DOHH2 (cell line): ENCODE results near the gene ASAP2.
A peak's percentile ranks its signal among the peaks of the same experiment; 100 is the strongest.

Experiments
- H3F3A ChIP-seq: fragments of 200-600 bp; sonication (generic), shearing (Covaris generic); 2 replicates; pipeline ENCODE4 v1.6.0; 2016; ENCODE audit warnings: antibody characterized with exemption, mild to moderate bottlenecking; ENCODE audit not compliant: control insufficient read depth, insufficient read depth
- H3K27ac ChIP-seq: fragments of 200-600 bp; sonication (generic); 2 replicates; pipeline ENCODE4 v1.5.1; 2014; ENCODE audit warnings: low read depth, mild to moderate bottlenecking, low read length, moderate library complexity
- H3K27me3 ChIP-seq: fragments of 200-600 bp; sonication (generic); 2 replicates; pipeline ENCODE4 v1.6.1; 2014; ENCODE audit warnings: mild to moderate bottlenecking, low read length, mixed read lengths; ENCODE audit not compliant: control insufficient read depth
- H3K36me3 ChIP-seq: fragments of 200-600 bp; sonication (generic); 2 replicates; pipeline ENCODE4 v1.6.1; 2014; ENCODE audit warnings: mild to moderate bottlenecking, low read length, moderate library complexity, mixed read lengths; ENCODE audit not compliant: control insufficient read depth
- H3K4me1 ChIP-seq: fragments of 200-600 bp; sonication (generic); 2 replicates; pipeline ENCODE4 v1.6.1; 2014; ENCODE audit warnings: mild to moderate bottlenecking, low read length, mixed read lengths; ENCODE audit not compliant: control insufficient read depth
- H3K4me2 ChIP-seq: fragments of 200-600 bp; sonication (generic); 2 replicates; pipeline ENCODE4 v1.6.0; 2014; ENCODE audit warnings: mild to moderate bottlenecking, low read length, moderate library complexity
- H3K4me3 ChIP-seq: fragments of 200-600 bp; sonication (generic); 2 replicates; pipeline ENCODE4 v1.5.1; 2014; ENCODE audit warnings: mild to moderate bottlenecking, low read length, mixed read lengths
- H3K79me2 ChIP-seq: fragments of 200-600 bp; sonication (generic); 2 replicates; pipeline ENCODE4 v1.6.1; 2014; ENCODE audit warnings: mild to moderate bottlenecking, low read length, mixed read lengths; ENCODE audit not compliant: control insufficient read depth
- H3K9me2 ChIP-seq: fragments of 200-600 bp; sonication (generic); replicated peaks from 2 replicates; pipeline ENCODE4 v1.6.1; 2014; ENCODE audit warnings: mild to moderate bottlenecking, low read length, mixed read lengths; ENCODE audit not compliant: control insufficient read depth
- H3K9me3 ChIP-seq: fragments of 200-600 bp; sonication (generic); 2 replicates; pipeline ENCODE4 v1.6.1; 2014; ENCODE audit warnings: antibody characterized with exemption, low read length, mixed read lengths; ENCODE audit not compliant: control insufficient read depth, insufficient read depth
- H4K20me1 ChIP-seq: fragments of 200-600 bp; sonication (generic); 2 replicates; pipeline ENCODE4 v1.6.0; 2014; ENCODE audit warnings: low read depth, mild to moderate bottlenecking, antibody characterized with exemption, low read length, moderate library complexity; ENCODE audit not compliant: control insufficient read depth, insufficient read depth
- CTCF ChIP-seq: fragments of 200-600 bp; sonication (generic); IDR thresholded peaks from one replicate; pipeline ENCODE4 v1.5.1; 2014; ENCODE audit warnings: antibody characterized with exemption, mild to moderate bottlenecking, low read depth, low read length; ENCODE audit not compliant: poor library complexity, severe bottlenecking
- EZH2phosphoT487 ChIP-seq: fragments of 200-600 bp; sonication (generic); IDR thresholded peaks from 2 replicates; pipeline ENCODE4 v1.6.1; 2017; ENCODE audit warnings: borderline replicate concordance, mild to moderate bottlenecking, antibody characterized with exemption, low read length, moderate library complexity, mixed read lengths

ASAP2 gene

GRCh38 chr2:9400268-9401058 lies 193.9 kb downstream of the ASAP2 start:
- H3K9me3 ChIP-seq: no peaks in the 10 kb centered on the region
- H3K4me3 ChIP-seq: no peak overlapping the region
- peaks cover 22% of the 10 kb centered on the region; the same call in 1 of the 2 replicates for H3F3A ChIP-seq
- peaks cover 6% of the 10 kb centered on the region; the same call in 1 of the 2 replicates for H4K20me1 ChIP-seq
- H3K36me3 ChIP-seq: no peaks in the 10 kb centered on the region
- H3K27ac ChIP-seq: no peak overlapping the region
- peaks cover 3% of the 10 kb centered on the region for H3K4me1 ChIP-seq
- no peak overlapping the region for H3K4me2 ChIP-seq
- TF ChIP-seq CTCF: no peak
- TF ChIP-seq EZH2phosphoT487: no peak
- no peaks in the 10 kb centered on the region for H3K27me3 ChIP-seq
- no peaks in the 10 kb centered on the region for H3K79me2 ChIP-seq
- no peaks in the 10 kb centered on the region for H3K9me2 ChIP-seq

GRCh38 chr2:9401059-9401547 lies 194.5 kb downstream of the ASAP2 start:
- H3K79me2 ChIP-seq: no peaks in the 10 kb centered on the region
- H3K4me1 ChIP-seq: peaks cover 3% of the 10 kb centered on the region
- H4K20me1 ChIP-seq: peaks cover 6% of the 10 kb centered on the region; the same call in 1 of the 2 replicates
- H3K27ac ChIP-seq: no peak overlapping the region
- no peak overlapping the region for H3K4me2 ChIP-seq
- no peaks in the 10 kb centered on the region for H3K27me3 ChIP-seq
- H3K36me3 ChIP-seq: no peaks in the 10 kb centered on the region
- peaks cover 22% of the 10 kb centered on the region; the same call in 1 of the 2 replicates for H3F3A ChIP-seq
- TF ChIP-seq EZH2phosphoT487: no peak
- no peak for TF ChIP-seq CTCF
- H3K9me2 ChIP-seq: no peaks in the 10 kb centered on the region
- no peak overlapping the region for H3K4me3 ChIP-seq
- no peaks in the 10 kb centered on the region for H3K9me3 ChIP-seq

GRCh38 chr2:9401646-9402371 lies 195.2 kb downstream of the ASAP2 start:
- no peak overlapping the region for H3K4me3 ChIP-seq
- peaks cover 6% of the 10 kb centered on the region; the same call in 1 of the 2 replicates for H4K20me1 ChIP-seq
- H3K4me1 ChIP-seq: peaks cover 3% of the 10 kb centered on the region
- peaks cover 22% of the 10 kb centered on the region; the same call in 1 of the 2 replicates for H3F3A ChIP-seq
- H3K79me2 ChIP-seq: no peaks in the 10 kb centered on the region
- H3K27ac ChIP-seq: no peak overlapping the region
- H3K36me3 ChIP-seq: 0 out of 2 replicates have a peak, but pooled peaks cover 5% of the 10 kb centered on the region
- no peak for TF ChIP-seq EZH2phosphoT487
- TF ChIP-seq CTCF: peak; percentile 29
- H3K4me2 ChIP-seq: no peak overlapping the region
- no peaks in the 10 kb centered on the region for H3K27me3 ChIP-seq
- no peaks in the 10 kb centered on the region for H3K9me3 ChIP-seq
- H3K9me2 ChIP-seq: no peaks in the 10 kb centered on the region
